Neural cell (in vitro differentiated cells): ENCODE data around the gene APPBP2. TPM values are rescaled to one million over a fixed set of nuclear protein-coding genes. Genes with fewer than 3 reads are reported as not detected.

Experiments used
- H2AFZ ChIP-seq: fragments of 200-600, 300-800 bp; sonication (generic), shearing (Covaris generic); 2 replicates; pipeline ENCODE4 v1.6.0; 2014; ENCODE audit warnings: low read depth, mild to moderate bottlenecking, antibody characterized with exemption, low read length, moderate library complexity
- H3F3A ChIP-seq: fragments of 200-600 bp; shearing (Covaris generic); 2 replicates; pipeline ENCODE4 v1.6.1; 2016; ENCODE audit warnings: mild to moderate bottlenecking, moderate library complexity, mixed read lengths, antibody characterized with exemption, low read length; ENCODE audit not compliant: insufficient read depth, poor library complexity, severe bottlenecking
- H3K27ac ChIP-seq: fragments of 200-600, 300-800 bp; sonication (generic), shearing (Covaris generic); 2 replicates; pipeline ENCODE4 v1.5.1; 2014; ENCODE audit warnings: mild to moderate bottlenecking, low read length, moderate library complexity
- H3K27me3 ChIP-seq: fragments of 300-800, 200-600 bp; sonication (generic), shearing (Covaris generic); 2 replicates; pipeline ENCODE4 v1.6.0; 2014; ENCODE audit warnings: mild to moderate bottlenecking, low read depth, low read length, moderate library complexity; ENCODE audit not compliant: insufficient read depth
- H3K36me3 ChIP-seq: fragments of 300-800, 200-600 bp; sonication (generic), shearing (Covaris generic); 2 replicates; pipeline ENCODE4 v1.5.1; 2014; ENCODE audit warnings: mild to moderate bottlenecking, antibody characterized with exemption, low read length, moderate library complexity; ENCODE audit not compliant: insufficient read depth
- H3K4me2 ChIP-seq: fragments of 300-800, 200-600 bp; sonication (generic), shearing (Covaris generic); 2 replicates; pipeline ENCODE4 v1.6.0; 2014; ENCODE audit warnings: mild to moderate bottlenecking, low read length
- H3K4me3 ChIP-seq: fragments of 300-800, 200-600 bp; sonication (generic), shearing (Covaris generic); 2 replicates; pipeline ENCODE4 v1.5.1; 2014; ENCODE audit warnings: mild to moderate bottlenecking, low read length, moderate library complexity
- H3K79me2 ChIP-seq: fragments of 200-600 bp; shearing (Covaris generic); replicated peaks from 2 replicates; pipeline ENCODE4 v1.6.0; 2014; ENCODE audit warnings: mild to moderate bottlenecking, low read length, moderate library complexity; ENCODE audit not compliant: insufficient read depth
- H3K9ac ChIP-seq: fragments of 300-800, 200-600 bp; sonication (generic), shearing (Covaris generic); 2 replicates; pipeline ENCODE4 v1.6.1; 2016; ENCODE audit warnings: mild to moderate bottlenecking, low read length, mixed read lengths
- H3K9me2 ChIP-seq: fragments of 200-600 bp; shearing (Covaris generic); 2 replicates; pipeline ENCODE4 v1.6.1; 2016; ENCODE audit warnings: mild to moderate bottlenecking, low read length, mixed read lengths; ENCODE audit not compliant: insufficient read depth
- H3K9me3 ChIP-seq: fragments of 200-600, 300-800 bp; sonication (generic), shearing (Covaris generic); 2 replicates; pipeline ENCODE4 v1.6.1; 2016; ENCODE audit warnings: mild to moderate bottlenecking, mixed run types, low read length, moderate library complexity, mixed read lengths
- H4K20me1 ChIP-seq: fragments of 200-600 bp; shearing (Covaris generic); 2 replicates; pipeline ENCODE4 v1.6.1; 2016; ENCODE audit warnings: mild to moderate bottlenecking, mixed run types; ENCODE audit not compliant: insufficient read depth
- CTCF ChIP-seq: fragments of 450-650 bp; IDR thresholded peaks from 2 replicates; pipeline ENCODE4 v1.5.1; 2014; ENCODE audit warnings: antibody characterized with exemption, mild to moderate bottlenecking, moderate library complexity; ENCODE audit not compliant: poor library complexity, severe bottlenecking
- EP300 ChIP-seq: fragments of 450-650 bp; conservative IDR thresholded peaks from 2 replicates; pipeline ENCODE4 v1.6.1; 2014; ENCODE audit warnings: antibody characterized with exemption, mild to moderate bottlenecking, moderate library complexity; ENCODE audit not compliant: poor library complexity, severe bottlenecking
- EZH2 ChIP-seq: fragments of 200-600, 300-800 bp; shearing (Covaris generic), sonication (generic); IDR thresholded peaks from 2 replicates; pipeline ENCODE4 v1.6.1; 2014; ENCODE audit warnings: antibody characterized with exemption, low read length, borderline replicate concordance, mild to moderate bottlenecking; ENCODE audit not compliant: insufficient read depth, poor library complexity, severe bottlenecking
- MXI1 ChIP-seq: fragments of 450-650 bp; conservative IDR thresholded peaks from 2 replicates; pipeline ENCODE4 v1.6.1; 2014; ENCODE audit warnings: antibody characterized with exemption, mild to moderate bottlenecking; ENCODE audit not compliant: poor library complexity, severe bottlenecking
- POLR2AphosphoS5 ChIP-seq: IDR thresholded peaks from 2 replicates; pipeline ENCODE4 v1.6.1; 2012
- RAD21 ChIP-seq: fragments of 450-650 bp; conservative IDR thresholded peaks from 2 replicates; pipeline ENCODE4 v1.6.1; 2014; ENCODE audit warnings: antibody characterized with exemption, mild to moderate bottlenecking, moderate library complexity
- REST ChIP-seq: IDR thresholded peaks from 2 replicates; pipeline ENCODE4 v1.6.1; 2012; ENCODE audit warnings: borderline replicate concordance
- SMC3 ChIP-seq: fragments of 450-650 bp; conservative IDR thresholded peaks from 2 replicates; pipeline ENCODE4 v1.6.1; 2014; ENCODE audit warnings: antibody characterized with exemption, mild to moderate bottlenecking, moderate library complexity; ENCODE audit not compliant: poor library complexity
- TAF1 ChIP-seq: IDR thresholded peaks from 2 replicates; pipeline ENCODE4 v1.6.1; 2012; ENCODE audit warnings: low read depth
- polyA plus RNA-seq: library from polyadenylated mRNA; depleted of rRNA; stranded (reverse); fragments of >200 nt; gene quantifications from 2 replicates; pipeline ENCODE4 v1.2.3, GENCODE V29; 2014

The APPBP2 gene
- polyA plus RNA-seq, 1 donor from 2014 or later: 40.4 TPM

GRCh38 chr17:60396412-60396811, 129.6 kb downstream of the APPBP2 start:
- Histone ChIP-seq H3F3A (no peaks in the 10 kb centered on the region), H3K9me2 (no peaks in the 10 kb centered on the region), H3K27ac (no peak overlapping the region), H4K20me1 (no peaks in the 10 kb centered on the region), H3K4me3 (no peak overlapping the region), H3K9me3 (no peaks in the 10 kb centered on the region), H3K4me2 (no peak overlapping the region), H3K79me2 (no peaks in the 10 kb centered on the region), H3K9ac (no peak overlapping the region), H3K36me3 (no peaks in the 10 kb centered on the region), H3K27me3 (no peaks in the 10 kb centered on the region), H2AFZ (no peak overlapping the region)
- no peak for TF ChIP-seq EP300
- TF ChIP-seq MXI1: no peak
- no peak for TF ChIP-seq EZH2
- TF ChIP-seq POLR2AphosphoS5: no peak
- no peak for TF ChIP-seq RAD21
- TF ChIP-seq REST: no peak
- TF ChIP-seq TAF1: no peak
- no peak for TF ChIP-seq SMC3
- TF ChIP-seq CTCF: no peak

GRCh38 chr17:60395508-60396065, 130.5 kb downstream of the APPBP2 start:
- no peak overlapping the region for H2AFZ ChIP-seq
- no peak for TF ChIP-seq TAF1
- no peak for TF ChIP-seq REST
- no peak for TF ChIP-seq CTCF
- no peak for TF ChIP-seq EZH2
- TF ChIP-seq POLR2AphosphoS5: no peak
- no peak for TF ChIP-seq MXI1
- TF ChIP-seq EP300: no peak
- TF ChIP-seq RAD21: no peak

More at GRCh38 chr17:60395508-60396065, 130.5 kb downstream of the APPBP2 start:
- Histone ChIP-seq H3K9me3 (no peaks in the 10 kb centered on the region), H3K27me3 (no peaks in the 10 kb centered on the region), H3K4me3 (no peak overlapping the region), H3K27ac (no peak overlapping the region), H3K4me2 (no peak overlapping the region), H3F3A (peaks cover 6% of the 10 kb centered on the region), H4K20me1 (no peaks in the 10 kb centered on the region), H3K9me2 (no peaks in the 10 kb centered on the region), H3K79me2 (peaks cover 7% of the 10 kb centered on the region), H3K9ac (no peak overlapping the region), H3K36me3 (no peaks in the 10 kb centered on the region)
